SK-N-SH (cell line): ENCODE measurements around the gene ATAD1.

ENCODE experiments used
- CTCF ChIP-seq: fragments of 200-600 bp; sonication (generic); IDR thresholded peaks from 2 replicates; pipeline ENCODE4 v1.6.1; 2017; ENCODE audit warnings: antibody characterized with exemption, mild to moderate bottlenecking, moderate library complexity
- EZH2phosphoT487 ChIP-seq: fragments of 200-600 bp; sonication (generic); IDR thresholded peaks from 2 replicates; pipeline ENCODE4 v1.6.1; 2017; ENCODE audit warnings: low read depth, mixed run types, mild to moderate bottlenecking, antibody characterized with exemption, moderate library complexity, borderline replicate concordance
- FOXJ3 ChIP-seq: sonication (generic); formaldehyde crosslinking; IDR thresholded peaks from 2 replicates; pipeline ENCODE4 v1.5.1; 2020; ENCODE audit warnings: mild to moderate bottlenecking, missing genetic modification reagents
- MXI1 ChIP-seq: IDR thresholded peaks from 2 replicates; pipeline ENCODE4 v1.6.1; 2012; ENCODE audit warnings: mild to moderate bottlenecking, low read depth, low read length, improper control_type of control experiment
- NRF1 ChIP-seq: IDR thresholded peaks from 2 replicates; pipeline ENCODE4 v1.6.1; 2012; ENCODE audit warnings: low read depth, mild to moderate bottlenecking, low read length
- POLR2AphosphoS5 ChIP-seq: IDR thresholded peaks from 2 replicates; pipeline ENCODE4 v1.6.1; 2012; ENCODE audit warnings: low read depth, low read length
- REST ChIP-seq: IDR thresholded peaks from 2 replicates; pipeline ENCODE4 v1.6.1; 2012; ENCODE audit warnings: mild to moderate bottlenecking, low read depth, low read length, moderate library complexity
- RXRA ChIP-seq: IDR thresholded peaks from 2 replicates; pipeline ENCODE4 v1.4.0; 2012; ENCODE audit warnings: low read depth, mild to moderate bottlenecking, borderline replicate concordance
- SIN3A ChIP-seq: IDR thresholded peaks from 2 replicates; pipeline ENCODE4 v1.6.1; 2012; ENCODE audit warnings: low read depth, mild to moderate bottlenecking, low read length, moderate library complexity, borderline replicate concordance
- YY1 ChIP-seq: IDR thresholded peaks from 2 replicates; pipeline ENCODE4 v1.4.0; 2012; ENCODE audit warnings: low read depth, mild to moderate bottlenecking

GRCh38 chr10:87829986-87830729 lies 12.1 kb upstream of the ATAD1 start:
- TF ChIP-seq SIN3A (no peak), CTCF (no peak), EZH2phosphoT487 (no peak), FOXJ3 (CRISPR knock-in tag) (no peak), RXRA (no peak), REST (no peak), YY1 (no peak), NRF1 (no peak), POLR2AphosphoS5 (no peak), MXI1 (no peak)
